HEK293 (cell line): Measurements from ENCODE around the gene UBFD1.

ENCODE experiments used
- IKZF3 ChIP-seq: fragments of 450-650 bp; IDR thresholded peaks from 2 replicates; pipeline ENCODE4 v1.5.0; 2018; ENCODE audit warnings: missing biosample characterization, mild to moderate bottlenecking, missing genetic modification characterization, moderate library complexity
- KLF1 ChIP-seq: fragments of 450-650 bp; formaldehyde crosslinking; IDR thresholded peaks from 2 replicates; pipeline ENCODE4 v1.5.1; 2016; ENCODE audit warnings: missing biosample characterization, missing genetic modification characterization
- KLF10 ChIP-seq: fragments of 450-650 bp; IDR thresholded peaks from 2 replicates; pipeline ENCODE4 v1.5.1; 2018; ENCODE audit warnings: missing biosample characterization, mild to moderate bottlenecking, missing genetic modification characterization
- KLF16 ChIP-seq: fragments of 450-650 bp; formaldehyde crosslinking; IDR thresholded peaks from 2 replicates; pipeline ENCODE4 v1.5.1; 2017; ENCODE audit warnings: missing biosample characterization, missing genetic modification characterization
- KLF9 ChIP-seq: fragments of 450-650 bp; formaldehyde crosslinking; IDR thresholded peaks from 2 replicates; pipeline ENCODE4 v1.5.1; 2016; ENCODE audit warnings: missing biosample characterization, missing genetic modification characterization, low read depth
- PATZ1 ChIP-seq: fragments of 450-650 bp; formaldehyde crosslinking; IDR thresholded peaks from 2 replicates; pipeline ENCODE4 v1.5.1; 2016; ENCODE audit warnings: missing biosample characterization, missing genetic modification characterization
- SP2 ChIP-seq: fragments of 450-650 bp; formaldehyde crosslinking; IDR thresholded peaks from 2 replicates; pipeline ENCODE4 v1.5.1; 2016; ENCODE audit warnings: missing biosample characterization, missing genetic modification characterization
- SP3 ChIP-seq: fragments of 450-650 bp; formaldehyde crosslinking; IDR thresholded peaks from 2 replicates; pipeline ENCODE4 v1.5.1; 2016; ENCODE audit warnings: missing biosample characterization, missing genetic modification characterization
- YY1 ChIP-seq: fragments of 450-650 bp; formaldehyde crosslinking; IDR thresholded peaks from 2 replicates; pipeline ENCODE4 v1.5.1; 2018; ENCODE audit warnings: missing biosample characterization, missing genetic modification characterization
- YY2 ChIP-seq: fragments of 450-650 bp; formaldehyde crosslinking; IDR thresholded peaks from 2 replicates; pipeline ENCODE4 v1.5.1; 2016; ENCODE audit warnings: missing biosample characterization, missing genetic modification characterization
- ZBTB17 ChIP-seq: fragments of 450-650 bp; formaldehyde crosslinking; IDR thresholded peaks from 2 replicates; pipeline ENCODE4 v1.5.1; 2016; ENCODE audit warnings: missing biosample characterization, missing genetic modification characterization
- ZFP3 ChIP-seq: fragments of 450-650 bp; formaldehyde crosslinking; IDR thresholded peaks from 2 replicates; pipeline ENCODE4 v1.5.1; 2016; ENCODE audit warnings: low read depth, missing biosample characterization, missing genetic modification characterization
- ZFP37 ChIP-seq: fragments of 450-650 bp; formaldehyde crosslinking; IDR thresholded peaks from 2 replicates; pipeline ENCODE4 v1.5.1; 2016; ENCODE audit warnings: missing biosample characterization, missing genetic modification characterization
- ZNF18 ChIP-seq: fragments of 450-650 bp; formaldehyde crosslinking; IDR thresholded peaks from 2 replicates; pipeline ENCODE4 v1.5.1; 2016; ENCODE audit warnings: missing biosample characterization, missing genetic modification characterization
- ZNF184 ChIP-seq: fragments of 450-650 bp; IDR thresholded peaks from 2 replicates; pipeline ENCODE4 v1.5.1; 2018; ENCODE audit warnings: missing biosample characterization, mild to moderate bottlenecking, missing genetic modification characterization
- ZNF266 ChIP-seq: fragments of 450-650 bp; formaldehyde crosslinking; IDR thresholded peaks from 2 replicates; pipeline ENCODE4 v1.5.1; 2016; ENCODE audit warnings: missing biosample characterization, missing genetic modification characterization, low read depth
- ZNF335 ChIP-seq: fragments of 450-650 bp; formaldehyde crosslinking; conservative IDR thresholded peaks from 2 replicates; pipeline ENCODE4 v1.5.1; 2016; ENCODE audit warnings: missing biosample characterization, missing genetic modification characterization
- ZNF529 ChIP-seq: fragments of 450-650 bp; formaldehyde crosslinking; IDR thresholded peaks from 2 replicates; pipeline ENCODE4 v1.5.1; 2017; ENCODE audit warnings: missing genetic modification characterization, missing biosample characterization; ENCODE audit not compliant: insufficient replicate concordance
- ZNF544 ChIP-seq: fragments of 450-650 bp; formaldehyde crosslinking; IDR thresholded peaks from 2 replicates; pipeline ENCODE4 v1.5.0; 2017; ENCODE audit warnings: missing biosample characterization, missing genetic modification characterization
- ZNF548 ChIP-seq: fragments of 450-650 bp; formaldehyde crosslinking; IDR thresholded peaks from 2 replicates; pipeline ENCODE4 v1.5.1; 2016; ENCODE audit warnings: missing biosample characterization, missing genetic modification characterization
- ZNF561 ChIP-seq: fragments of 450-650 bp; IDR thresholded peaks from 2 replicates; pipeline ENCODE4 v1.5.1; 2018; ENCODE audit warnings: missing biosample characterization, missing genetic modification characterization, borderline replicate concordance
- ZNF610 ChIP-seq: fragments of 450-650 bp; formaldehyde crosslinking; IDR thresholded peaks from 2 replicates; pipeline ENCODE4 v1.5.1; 2016; ENCODE audit warnings: missing biosample characterization, missing genetic modification characterization, borderline replicate concordance
- ZNF624 ChIP-seq: fragments of 450-650 bp; formaldehyde crosslinking; IDR thresholded peaks from 2 replicates; pipeline ENCODE4 v1.5.1; 2017; ENCODE audit warnings: missing biosample characterization, missing genetic modification characterization
- ZNF645 ChIP-seq: fragments of 450-650 bp; formaldehyde crosslinking; IDR thresholded peaks from 2 replicates; pipeline ENCODE4; 2016; ENCODE audit warnings: missing biosample characterization, missing genetic modification characterization
- ZNF677 ChIP-seq: fragments of 450-650 bp; IDR thresholded peaks from 2 replicates; pipeline ENCODE4 v1.5.0; 2018; ENCODE audit warnings: missing biosample characterization, mild to moderate bottlenecking, missing genetic modification characterization, moderate library complexity
- ZNF707 ChIP-seq: fragments of 450-650 bp; formaldehyde crosslinking; IDR thresholded peaks from 2 replicates; pipeline ENCODE4 v1.5.1; 2016; ENCODE audit warnings: missing biosample characterization, missing genetic modification characterization
- ZSCAN30 ChIP-seq: fragments of 450-650 bp; IDR thresholded peaks from 2 replicates; pipeline ENCODE4 v1.5.1; 2018; ENCODE audit warnings: missing biosample characterization, mild to moderate bottlenecking, missing genetic modification characterization, moderate library complexity
- ZSCAN4 ChIP-seq: fragments of 450-650 bp; formaldehyde crosslinking; IDR thresholded peaks from 2 replicates; pipeline ENCODE4 v1.5.1; 2017; ENCODE audit warnings: missing biosample characterization, missing genetic modification characterization
- ZXDB ChIP-seq: fragments of 450-650 bp; formaldehyde crosslinking; IDR thresholded peaks from 2 replicates; pipeline ENCODE4 v1.5.1; 2016; ENCODE audit warnings: missing biosample characterization, missing genetic modification characterization
- TF ChIP-seq, protein P1 (sequence below): fragments of 450-650 bp; formaldehyde crosslinking; IDR thresholded peaks from 2 replicates; pipeline ENCODE4 v1.5.1; 2017; ENCODE audit warnings: missing biosample characterization, missing genetic modification characterization
- TF ChIP-seq, protein P2 (sequence below): sonication (generic); formaldehyde crosslinking; IDR thresholded peaks from 2 replicates; pipeline ENCODE4 v1.8.1; 2022; ENCODE audit warnings: mild to moderate bottlenecking, moderate library complexity, missing genetic modification reagents

The UBFD1 gene

GRCh38 chr16:23510164-23510914 is 47.2 kb upstream of the UBFD1 start, which contains the start of gene GGA2 (continued):
- TF ChIP-seq SP3 (tag by site-specific recombination) (peak; percentile 86), ZFP3 (tag by site-specific recombination) (peak; percentile 50; the same call in 1 of the 2 replicates), KLF16 (tag by site-specific recombination) (0 out of 2 replicates have a peak, but pooled peaks have one; percentile 58), ZNF548 (tag by site-specific recombination) (peak; percentile 63; the same call in 1 of the 2 replicates), ZNF624 (tag by site-specific recombination) (no peak), ZBTB17 (peak; percentile 63; the same call in 1 of the 2 replicates), ZNF18 (tag by site-specific recombination) (no peak), IKZF3 (tag by site-specific recombination) (0 out of 2 replicates have a peak, but pooled peaks have one; percentile 25), PATZ1 (peak; percentile 95), ZNF184 (tag by site-specific recombination) (peak; percentile 32; the same call in 1 of the 2 replicates), ZNF610 (peak; percentile 65; the same call in 1 of the 2 replicates), ZSCAN4 (tag by site-specific recombination) (peak; percentile 83; the same call in 1 of the 2 replicates), YY1 (peak; percentile 68; the same call in 1 of the 2 replicates), ZSCAN30 (tag by site-specific recombination) (peak; percentile 77), ZNF529 (tag by site-specific recombination) (no peak), YY2 (tag by site-specific recombination) (0 out of 2 replicates have a peak, but pooled peaks have one; percentile 37), ZFP37 (tag by site-specific recombination) (no peak), ZNF266 (tag by site-specific recombination) (no peak), ZNF544 (tag by site-specific recombination) (no peak), ZNF707 (no peak), KLF10 (tag by site-specific recombination) (peak; percentile 77), KLF1 (tag by site-specific recombination) (peak; percentile 49), ZNF335 (tag by site-specific recombination) (peak; percentile 81), ZNF645 (no peak), KLF9 (tag by site-specific recombination) (peak; percentile 95), ZNF677 (tag by site-specific recombination) (peak; percentile 52; the same call in 1 of the 2 replicates), ZXDB (peak; percentile 36; the same call in 1 of the 2 replicates), ZNF561 (peak; percentile 82; the same call in 1 of the 2 replicates), SP2 (tag by site-specific recombination) (peak; percentile 44)
- TF ChIP-seq, protein P1, sequence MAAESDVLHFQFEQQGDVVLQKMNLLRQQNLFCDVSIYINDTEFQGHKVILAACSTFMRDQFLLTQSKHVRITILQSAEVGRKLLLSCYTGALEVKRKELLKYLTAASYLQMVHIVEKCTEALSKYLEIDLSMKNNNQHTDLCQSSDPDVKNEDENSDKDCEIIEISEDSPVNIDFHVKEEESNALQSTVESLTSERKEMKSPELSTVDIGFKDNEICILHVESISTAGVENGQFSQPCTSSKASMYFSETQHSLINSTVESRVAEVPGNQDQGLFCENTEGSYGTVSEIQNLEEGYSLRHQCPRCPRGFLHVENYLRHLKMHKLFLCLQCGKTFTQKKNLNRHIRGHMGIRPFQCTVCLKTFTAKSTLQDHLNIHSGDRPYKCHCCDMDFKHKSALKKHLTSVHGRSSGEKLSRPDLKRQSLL (tag by site-specific recombination): peak; percentile 61
- TF ChIP-seq, protein P2, sequence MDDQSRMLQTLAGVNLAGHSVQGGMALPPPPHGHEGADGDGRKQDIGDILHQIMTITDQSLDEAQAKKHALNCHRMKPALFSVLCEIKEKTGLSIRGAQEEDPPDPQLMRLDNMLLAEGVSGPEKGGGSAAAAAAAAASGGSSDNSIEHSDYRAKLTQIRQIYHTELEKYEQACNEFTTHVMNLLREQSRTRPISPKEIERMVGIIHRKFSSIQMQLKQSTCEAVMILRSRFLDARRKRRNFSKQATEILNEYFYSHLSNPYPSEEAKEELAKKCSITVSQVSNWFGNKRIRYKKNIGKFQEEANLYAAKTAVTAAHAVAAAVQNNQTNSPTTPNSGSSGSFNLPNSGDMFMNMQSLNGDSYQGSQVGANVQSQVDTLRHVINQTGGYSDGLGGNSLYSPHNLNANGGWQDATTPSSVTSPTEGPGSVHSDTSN: peak; percentile 83; the same call in 1 of the 2 replicates
